Measurements from ENCODE around the gene LCK.

LCK gene

GRCh38 chr1:32231843-32232432, 19.1 kb upstream of the LCK start:
- no peak for ATAC-seq
- no peak for TF ChIP-seq RARB (CRISPR knock-in tag; IDR thresholded peaks at IDR 0.05)
- no peak for TF ChIP-seq ZNF565 (CRISPR knock-in tag; conservative IDR thresholded peaks at IDR 0.05; ENCODE audit: low read depth)
- no peak for TF ChIP-seq ZNF8 (CRISPR knock-in tag; IDR thresholded peaks at IDR 0.05)
- no peak for TF ChIP-seq ISL1 (CRISPR knock-in tag; IDR thresholded peaks at IDR 0.05)
- no peak for TF ChIP-seq POU6F1 (CRISPR knock-in tag; IDR thresholded peaks at IDR 0.05; ENCODE audit: borderline replicate concordance, low read depth)
- no peak for TF ChIP-seq ESRRG (CRISPR knock-in tag; IDR thresholded peaks at IDR 0.05)
- TF ChIP-seq TCF4 (CRISPR knock-in tag; IDR thresholded peaks at IDR 0.05; ENCODE audit: borderline replicate concordance), result no peak

DNA sequence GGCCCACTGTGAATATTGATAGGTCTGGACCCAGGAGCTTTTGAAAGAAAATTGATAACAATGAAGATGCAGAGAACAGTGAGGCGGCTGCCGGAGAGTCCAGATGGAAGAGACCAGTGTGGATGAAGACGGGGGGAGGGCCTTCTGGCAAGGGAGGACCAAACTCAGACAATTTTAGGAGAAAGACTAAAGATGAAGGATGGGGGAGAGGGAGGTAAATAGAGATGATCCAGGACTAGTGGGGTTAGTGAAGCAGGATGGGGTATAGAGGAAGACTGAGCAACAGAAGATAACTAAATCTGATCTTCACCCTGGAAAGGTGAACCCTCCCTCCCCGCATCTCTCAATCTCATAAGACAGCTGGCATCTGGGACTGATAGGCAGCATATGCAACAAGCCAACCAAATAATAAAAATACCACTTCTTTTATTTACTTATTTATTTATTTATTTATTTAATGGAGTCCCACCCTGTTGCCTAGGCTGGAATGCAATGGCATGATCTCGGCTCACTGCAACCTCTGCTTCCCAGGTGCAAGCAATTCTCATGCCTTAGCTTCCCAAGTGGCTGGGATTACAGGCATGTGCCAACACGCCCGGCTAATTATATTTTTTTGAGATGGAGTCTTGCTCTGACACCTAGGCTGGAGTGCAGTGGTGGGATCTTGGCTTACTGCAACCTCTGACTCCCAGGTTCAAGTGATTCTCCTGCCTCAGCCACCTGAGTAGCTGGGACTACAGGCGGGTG, 18.3 kb upstream of the LCK start:
- TF ChIP-seq ZNF565 (CRISPR knock-in tag; conservative IDR thresholded peaks at IDR 0.05; ENCODE audit: low read depth) (no peak), ESRRG (CRISPR knock-in tag; IDR thresholded peaks at IDR 0.05) (no peak), ISL1 (CRISPR knock-in tag; IDR thresholded peaks at IDR 0.05) (no peak), GLIS3 (CRISPR knock-in tag; IDR thresholded peaks at IDR 0.05) (no peak), CSDC2 (CRISPR knock-in tag; IDR thresholded peaks at IDR 0.05) (no peak), TSHZ2 (CRISPR knock-in tag; IDR thresholded peaks at IDR 0.05) (no peak), ZFP3 (CRISPR knock-in tag; IDR thresholded peaks at IDR 0.05) (no peak), RARB (CRISPR knock-in tag; IDR thresholded peaks at IDR 0.05) (no peak), PATZ1 (CRISPR knock-in tag; IDR thresholded peaks at IDR 0.05; ENCODE audit: borderline replicate concordance) (no peak)
- no peak; the same call in 2 of the 3 replicates for ATAC-seq

DNA sequence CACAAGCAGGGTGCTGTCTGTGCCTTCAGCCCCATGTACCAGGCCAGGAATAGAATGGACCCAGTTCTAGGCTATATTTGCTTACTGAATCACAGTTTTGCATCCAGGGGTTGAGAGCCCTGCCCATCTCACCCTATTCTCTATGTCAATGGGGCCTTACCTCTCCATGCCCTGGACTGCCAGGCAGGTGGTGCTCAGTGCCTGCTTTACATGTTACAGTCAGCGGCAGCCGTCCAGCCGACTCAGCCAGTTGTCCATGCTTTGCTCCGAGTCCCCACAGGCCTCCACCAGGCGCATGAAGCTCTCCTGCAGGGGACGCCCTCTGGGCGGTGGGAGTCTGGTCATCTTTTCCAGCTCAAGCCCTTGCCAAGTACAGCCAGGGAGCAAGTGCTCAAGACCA, 16.3 kb upstream of the LCK start:
- ATAC-seq, result no peak
- no peak for TF ChIP-seq CREB5 (CRISPR knock-in tag; IDR thresholded peaks at IDR 0.05; ENCODE audit: low read depth)
- TF ChIP-seq SNAI2 (CRISPR knock-in tag; IDR thresholded peaks at IDR 0.05), result no peak
- TF ChIP-seq POU6F1 (CRISPR knock-in tag; IDR thresholded peaks at IDR 0.05; ENCODE audit: borderline replicate concordance, low read depth), result no peak
- no peak for TF ChIP-seq ESRRG (CRISPR knock-in tag; IDR thresholded peaks at IDR 0.05)
- no peak for TF ChIP-seq BACH2 (CRISPR knock-in tag; IDR thresholded peaks at IDR 0.05; ENCODE audit: borderline replicate concordance)
- TF ChIP-seq PPARA (CRISPR knock-in tag; IDR thresholded peaks at IDR 0.05; ENCODE audit: borderline replicate concordance), result no peak
- TF ChIP-seq TOX (CRISPR knock-in tag; IDR thresholded peaks at IDR 0.05; ENCODE audit: borderline replicate concordance), result no peak
- TF ChIP-seq GLIS3 (CRISPR knock-in tag; IDR thresholded peaks at IDR 0.05), result no peak
- TF ChIP-seq RARB (CRISPR knock-in tag; IDR thresholded peaks at IDR 0.05), result no peak
- no peak for TF ChIP-seq ISL1 (CRISPR knock-in tag; IDR thresholded peaks at IDR 0.05)
- TF ChIP-seq ZFP3 (CRISPR knock-in tag; IDR thresholded peaks at IDR 0.05), result no peak

All from SK-N-SH treated with all-trans-retinoic acid at 6 μM for 48 hours (cell line).